ENCODE data around the gene TBC1D28.
"Not testable (repeated sequence)": the region's sequence is repeated elsewhere in the genome, so short reads cannot be mapped to it uniquely, and the experiment has no call there.

- TF ChIP-seq CTCF, POLR2A, POLR2AphosphoS5 (IDR thresholded peaks at IDR 0.05): not testable (repeated sequence)
These were observed 28.4 kb upstream of the TBC1D28 start for GRCh38 chr17:18672395-18673227.

All from upper lobe of left lung (tissue), 4 donors.